HEK293 (cell line): ENCODE measurements around the gene WIPF3.

Experiments
- CTCF ChIA-PET: fragments of 350-600 bp; formaldehyde crosslinking; extraction: SDS; loops from one replicate; lab custom pipeline; 2021; ENCODE audit warnings: antibody characterized with exemption; lab: Yijun Ruan, JAX
- POLR2A ChIA-PET: fragments of 300-600 bp; formaldehyde crosslinking; extraction: SDS; loops from one replicate; lab custom pipeline; 2020; ENCODE audit warnings: antibody characterized with exemption, inconsistent platforms; lab: Yijun Ruan, JAX
- H3K27ac ChIP-seq: fragments of 200-500 bp; sonication (Bioruptor generic); 2 replicates; pipeline ENCODE4 v1.5.1; 2014; ENCODE audit warnings: low read depth, low read length, control low read depth, inconsistent platforms; ENCODE audit errors: extremely low read depth
- H3K36me3 ChIP-seq, 2 experiments: fragments of 200-500 bp in 1 of 2; sonication (Bioruptor generic) in 1 of 2; 1 replicate in 1 of 2; 2 replicates in 1 of 2; pipeline ENCODE4 v1.5.1; 2014 to 2017; ENCODE audit warnings: inconsistent platforms in 2 of 2, low read length in 2 of 2; ENCODE audit not compliant: control insufficient read depth in 2 of 2, insufficient read depth in 1 of 2
- H3K4me1 ChIP-seq: fragments of 200-500 bp; sonication (Bioruptor generic); 2 replicates; pipeline ENCODE4 v1.5.1; 2014; ENCODE audit warnings: mild to moderate bottlenecking, low read length, inconsistent platforms; ENCODE audit not compliant: control insufficient read depth, insufficient read depth
- H3K4me3 ChIP-seq: 2 replicates; pipeline ENCODE4 v1.5.1; 2011; ENCODE audit warnings: low read depth, mild to moderate bottlenecking, control low read depth, low read length, moderate library complexity
- H3K9me3 ChIP-seq: fragments of 200-500 bp; sonication (Bioruptor generic); 2 replicates; pipeline ENCODE4 v1.5.1; 2014; ENCODE audit warnings: low read depth, low read length, inconsistent platforms; ENCODE audit not compliant: control insufficient read depth, insufficient read depth
- GLIS1 ChIP-seq: fragments of 450-650 bp; formaldehyde crosslinking; IDR thresholded peaks from 2 replicates; pipeline ENCODE4 v1.5.1; 2016; ENCODE audit warnings: missing biosample characterization, missing genetic modification characterization
- HOXA7 ChIP-seq: sonication (generic); formaldehyde crosslinking; IDR thresholded peaks from 2 replicates; pipeline ENCODE4 v1.8.1; 2022; ENCODE audit warnings: missing genetic modification reagents, borderline replicate concordance
- KLF8 ChIP-seq: fragments of 450-650 bp; formaldehyde crosslinking; IDR thresholded peaks from 2 replicates; pipeline ENCODE4 v1.5.1; 2016; ENCODE audit warnings: missing biosample characterization, missing genetic modification characterization
- REST ChIP-seq: fragments of 450-650 bp; formaldehyde crosslinking; IDR thresholded peaks from 2 replicates; pipeline ENCODE4 v1.5.1; 2016; ENCODE audit warnings: missing biosample characterization, missing genetic modification characterization
- SETDB1 ChIP-seq: IDR thresholded peaks from one replicate; pipeline ENCODE4 v1.6.1; 2017; ENCODE audit warnings: mild to moderate bottlenecking, low read length, moderate library complexity, mixed read lengths; ENCODE audit not compliant: insufficient read length
- ZBTB20 ChIP-seq: fragments of 450-650 bp; formaldehyde crosslinking; IDR thresholded peaks from 2 replicates; pipeline ENCODE4 v1.5.1; 2016; ENCODE audit warnings: missing biosample characterization, missing genetic modification characterization
- ZNF211 ChIP-seq: fragments of 450-650 bp; formaldehyde crosslinking; IDR thresholded peaks from 2 replicates; pipeline ENCODE4 v1.5.1; 2016; ENCODE audit warnings: low read depth, missing biosample characterization, missing genetic modification characterization
- ZNF302 ChIP-seq: fragments of 450-650 bp; formaldehyde crosslinking; IDR thresholded peaks from 2 replicates; pipeline ENCODE4 v1.5.1; 2016; ENCODE audit warnings: missing biosample characterization, missing genetic modification characterization, low read depth
- ZNF311 ChIP-seq: fragments of 450-650 bp; formaldehyde crosslinking; IDR thresholded peaks from 2 replicates; pipeline ENCODE4 v1.5.1; 2017; ENCODE audit warnings: missing biosample characterization, missing genetic modification characterization, borderline replicate concordance
- ZNF324 ChIP-seq: fragments of 450-650 bp; formaldehyde crosslinking; IDR thresholded peaks from 2 replicates; pipeline ENCODE4 v1.5.1; 2016; ENCODE audit warnings: missing biosample characterization, missing genetic modification characterization
- ZNF341 ChIP-seq: fragments of 450-650 bp; formaldehyde crosslinking; IDR thresholded peaks from 2 replicates; pipeline ENCODE4; 2016; ENCODE audit warnings: low read depth, missing biosample characterization, missing genetic modification characterization
- ZNF48 ChIP-seq: fragments of 450-650 bp; formaldehyde crosslinking; IDR thresholded peaks from 2 replicates; pipeline ENCODE4 v1.5.1; 2016; ENCODE audit warnings: missing biosample characterization, missing genetic modification characterization
- ZNF621 ChIP-seq: fragments of 450-650 bp; formaldehyde crosslinking; IDR thresholded peaks from 2 replicates; pipeline ENCODE4 v1.5.1; 2017; ENCODE audit warnings: missing biosample characterization, missing genetic modification characterization
- ZNF623 ChIP-seq: fragments of 450-650 bp; formaldehyde crosslinking; IDR thresholded peaks from 2 replicates; pipeline ENCODE4 v1.5.1; 2016; ENCODE audit warnings: missing biosample characterization, missing genetic modification characterization
- ZNF837 ChIP-seq: fragments of 450-650 bp; formaldehyde crosslinking; IDR thresholded peaks from 2 replicates; pipeline ENCODE4 v1.5.1; 2016; ENCODE audit warnings: missing biosample characterization, missing genetic modification characterization
- ZNF843 ChIP-seq: fragments of 450-650 bp; formaldehyde crosslinking; IDR thresholded peaks from 2 replicates; pipeline ENCODE4 v1.5.1; 2016; ENCODE audit warnings: missing biosample characterization, missing genetic modification characterization
- TF ChIP-seq, protein P1 (sequence below): fragments of 450-650 bp; formaldehyde crosslinking; IDR thresholded peaks from 2 replicates; pipeline ENCODE4 v1.5.1; 2016; ENCODE audit warnings: missing biosample characterization, missing genetic modification characterization
- TF ChIP-seq, protein P2 (sequence below): sonication (generic); formaldehyde crosslinking; IDR thresholded peaks from 2 replicates; pipeline ENCODE4 v1.8.1; 2022; ENCODE audit warnings: mild to moderate bottlenecking, moderate library complexity, missing genetic modification reagents

The WIPF3 gene

GRCh38 chr7:29898301-29898700 is 92.0 kb downstream of the WIPF3 start:
- Histone ChIP-seq H3K36me3 (no peaks in the 10 kb centered on the region), H3K9me3 (no peaks in the 10 kb centered on the region; the same call in 1 of the 2 replicates), H3K27ac (no peak overlapping the region), H3K4me1 (peaks cover 4% of the 10 kb centered on the region; the same call in 1 of the 2 replicates), H3K4me3 (no peak overlapping the region)
- no peak for TF ChIP-seq ZNF302 (tag by site-specific recombination)
- no peak for TF ChIP-seq GLIS1
- TF ChIP-seq ZNF843 (tag by site-specific recombination): no peak
- no peak for TF ChIP-seq ZNF621
- no peak for TF ChIP-seq ZNF837 (tag by site-specific recombination)
- TF ChIP-seq ZNF623 (tag by site-specific recombination): no peak
- TF ChIP-seq, protein P1, sequence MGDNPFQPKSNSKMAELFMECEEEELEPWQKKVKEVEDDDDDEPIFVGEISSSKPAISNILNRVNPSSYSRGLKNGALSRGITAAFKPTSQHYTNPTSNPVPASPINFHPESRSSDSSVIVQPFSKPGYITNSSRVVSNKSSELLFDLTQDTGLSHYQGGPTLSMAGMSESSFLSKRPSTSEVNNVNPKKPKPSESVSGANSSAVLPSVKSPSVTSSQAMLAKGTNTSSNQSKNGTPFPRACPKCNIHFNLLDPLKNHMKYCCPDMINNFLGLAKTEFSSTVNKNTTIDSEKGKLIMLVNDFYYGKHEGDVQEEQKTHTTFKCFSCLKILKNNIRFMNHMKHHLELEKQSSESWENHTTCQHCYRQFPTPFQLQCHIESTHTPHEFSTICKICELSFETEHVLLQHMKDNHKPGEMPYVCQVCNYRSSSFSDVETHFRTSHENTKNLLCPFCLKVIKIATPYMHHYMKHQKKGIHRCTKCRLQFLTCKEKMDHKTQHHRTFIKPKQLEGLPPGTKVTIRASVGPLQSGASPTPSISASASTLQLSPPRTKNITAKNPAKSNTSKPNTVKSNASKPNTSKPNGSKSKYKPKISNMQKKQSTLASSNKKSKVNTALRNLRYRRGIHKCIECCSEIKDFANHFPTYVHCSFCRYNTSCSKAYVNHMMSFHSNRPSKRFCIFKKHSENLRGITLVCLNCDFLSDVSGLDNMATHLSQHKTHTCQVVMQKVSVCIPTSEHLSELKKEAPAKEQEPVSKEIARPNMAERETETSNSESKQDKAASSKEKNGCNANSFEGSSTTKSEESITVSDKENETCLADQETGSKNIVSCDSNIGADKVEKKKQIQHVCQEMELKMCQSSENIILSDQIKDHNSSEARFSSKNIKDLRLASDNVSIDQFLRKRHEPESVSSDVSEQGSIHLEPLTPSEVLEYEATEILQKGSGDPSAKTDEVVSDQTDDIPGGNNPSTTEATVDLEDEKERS: no peak
- TF ChIP-seq, protein P2, sequence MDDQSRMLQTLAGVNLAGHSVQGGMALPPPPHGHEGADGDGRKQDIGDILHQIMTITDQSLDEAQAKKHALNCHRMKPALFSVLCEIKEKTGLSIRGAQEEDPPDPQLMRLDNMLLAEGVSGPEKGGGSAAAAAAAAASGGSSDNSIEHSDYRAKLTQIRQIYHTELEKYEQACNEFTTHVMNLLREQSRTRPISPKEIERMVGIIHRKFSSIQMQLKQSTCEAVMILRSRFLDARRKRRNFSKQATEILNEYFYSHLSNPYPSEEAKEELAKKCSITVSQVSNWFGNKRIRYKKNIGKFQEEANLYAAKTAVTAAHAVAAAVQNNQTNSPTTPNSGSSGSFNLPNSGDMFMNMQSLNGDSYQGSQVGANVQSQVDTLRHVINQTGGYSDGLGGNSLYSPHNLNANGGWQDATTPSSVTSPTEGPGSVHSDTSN (CRISPR knock-in tag): no peak
- ChIA-PET CTCF (interaction anchor here (0.6 kb wide), 1 partner anchor 42 kb away, joined by 3 read pairs; no protein-coding TSS in a partner anchor), POLR2A (interaction anchor here (0.6 kb wide), 1 partner anchor 11 kb away, joined by 7 read pairs; no protein-coding TSS in a partner anchor)

DNA sequence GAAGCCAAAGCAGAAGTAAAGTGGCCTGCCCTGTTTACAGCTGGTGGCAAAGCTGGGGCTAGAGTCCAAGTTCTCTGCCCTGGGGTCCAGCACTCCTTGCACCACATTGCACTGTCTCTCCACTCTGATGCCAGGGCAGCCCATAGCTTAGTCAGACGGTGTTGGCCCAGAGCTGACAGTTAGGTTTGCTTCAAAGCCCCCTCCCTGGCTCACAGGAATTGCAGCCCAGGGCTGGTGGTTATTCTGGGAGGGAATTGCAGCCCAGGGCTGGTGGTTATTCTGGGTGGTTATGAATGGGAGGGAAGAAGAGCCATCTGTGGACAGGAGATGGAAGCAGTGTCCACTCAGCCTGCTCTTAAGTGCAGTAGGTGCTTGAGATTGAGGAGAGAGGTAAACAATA is 94.4 kb downstream of the WIPF3 start:
- Histone ChIP-seq H3K4me1 (no peaks in the 10 kb centered on the region), H3K27ac (no peak overlapping the region), H3K4me3 (no peak overlapping the region), H3K9me3 (no peaks in the 10 kb centered on the region; the same call in 1 of the 2 replicates), H3K36me3 (peaks cover 8 to 14% of the 10 kb centered on the region in 2 experiments; a peak in 2 of 3 replicates)
- ChIA-PET POLR2A (no interaction called here), CTCF (interaction anchor here (1.0 kb wide), 1 partner anchor 21 kb away, joined by 3 read pairs; no protein-coding TSS in a partner anchor)
- no peak for TF ChIP-seq ZNF311 (tag by site-specific recombination)
- no peak for TF ChIP-seq SETDB1
- TF ChIP-seq ZBTB20 (tag by site-specific recombination): no peak
- TF ChIP-seq ZNF48 (tag by site-specific recombination): no peak
- TF ChIP-seq ZNF211 (tag by site-specific recombination): no peak
- TF ChIP-seq ZNF324 (tag by site-specific recombination): no peak
- TF ChIP-seq GLIS1: no peak
- no peak for TF ChIP-seq ZNF341 (tag by site-specific recombination)
- no peak for TF ChIP-seq KLF8 (tag by site-specific recombination)
- no peak for TF ChIP-seq HOXA7 (CRISPR knock-in tag)
- TF ChIP-seq REST: no peak
